ENCODE data around the gene TPT1.

Gene TPT1

DNA sequence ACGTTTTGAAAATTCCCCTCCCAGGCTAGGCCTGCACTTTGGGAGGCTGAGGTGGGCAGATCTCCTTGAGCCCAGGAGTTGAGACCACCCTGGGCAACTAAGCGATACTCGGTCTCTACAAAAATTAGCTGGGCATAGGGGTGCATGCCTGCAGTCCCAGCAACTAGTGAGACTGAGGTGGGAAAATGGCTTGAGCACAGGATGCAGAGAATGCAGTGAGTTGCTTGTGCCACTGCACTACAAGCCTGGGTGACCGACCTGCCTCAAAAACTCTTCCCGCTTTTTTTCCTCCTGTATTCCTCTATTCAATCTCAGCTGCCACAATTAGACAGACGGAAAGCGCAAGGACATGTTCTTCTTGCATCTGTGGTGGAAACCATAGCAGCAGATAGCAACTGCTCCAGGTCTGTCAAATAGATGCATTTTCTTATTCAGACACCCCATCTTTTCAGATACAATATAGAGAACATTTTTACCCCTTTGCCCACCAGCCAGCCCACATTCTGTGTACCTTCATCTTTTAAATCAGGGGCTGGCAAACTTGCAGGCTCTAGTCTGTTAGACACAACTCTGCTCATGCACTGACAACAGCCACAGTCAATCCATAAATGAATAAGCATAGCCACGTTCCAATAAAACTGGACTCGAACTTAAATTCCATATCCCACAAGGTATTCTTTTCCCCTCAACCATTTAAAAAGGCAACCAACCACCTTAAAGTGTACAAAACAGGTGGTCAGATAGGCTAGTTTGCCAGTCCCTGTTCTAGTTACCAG is 4.8 kb downstream of the TPT1 start:
- no peak for DNase-seq (ENCODE audit: extremely low read depth in 1 of 2, low read depth in 1 of 2)

- DNase-seq (ENCODE audit: extremely low read depth in 1 of 2, low read depth in 1 of 2), result no peak
Measured at GRCh38 chr13:45335397-45336024, 5.5 kb downstream of the TPT1 start.

DNA sequence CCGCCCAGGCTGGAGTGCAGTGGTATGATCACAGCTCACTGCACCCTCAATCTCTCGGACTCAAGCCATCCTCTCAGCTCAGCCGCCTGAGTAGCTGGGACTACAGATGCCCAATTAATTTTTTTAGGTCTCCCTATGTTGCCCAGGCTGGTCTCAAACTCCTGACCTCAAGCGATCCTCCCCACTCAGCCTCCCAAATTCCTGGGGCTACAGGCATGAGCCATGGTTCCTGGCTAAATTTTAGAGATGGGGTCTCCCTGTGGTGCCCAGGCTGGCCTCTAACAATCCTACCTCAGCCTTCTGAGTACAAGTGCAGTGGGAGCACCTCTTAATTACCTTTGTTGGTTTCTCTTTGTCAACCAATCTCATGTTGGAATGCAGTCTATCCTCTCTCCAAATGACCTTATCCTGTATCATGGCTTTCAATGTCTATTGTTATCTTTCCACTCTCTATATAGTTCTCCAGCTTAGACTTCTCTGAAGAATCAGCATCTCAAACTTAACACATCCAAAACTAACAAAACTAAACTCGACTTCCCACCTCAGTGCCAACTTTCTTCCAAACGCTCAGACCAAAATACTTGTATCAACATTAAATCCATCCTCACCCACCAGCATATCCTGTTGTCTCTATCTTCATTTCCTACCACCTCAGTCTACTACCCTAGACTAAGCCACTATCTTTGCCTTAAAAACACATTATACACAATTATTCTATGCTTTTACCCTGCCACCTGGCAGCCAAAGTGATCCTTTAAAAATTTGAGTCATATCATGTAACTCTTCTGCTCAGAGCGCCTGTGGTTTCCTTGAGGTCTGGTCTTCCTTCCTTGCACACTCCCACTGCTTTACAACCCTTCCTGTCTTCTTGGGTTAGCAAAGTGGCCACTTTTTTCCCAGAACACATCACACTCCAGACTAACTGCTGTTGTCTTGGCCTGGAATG is 6.7 kb downstream of the TPT1 start:
- no peak for DNase-seq (ENCODE audit: extremely low read depth in 1 of 2, low read depth in 1 of 2)

DNA sequence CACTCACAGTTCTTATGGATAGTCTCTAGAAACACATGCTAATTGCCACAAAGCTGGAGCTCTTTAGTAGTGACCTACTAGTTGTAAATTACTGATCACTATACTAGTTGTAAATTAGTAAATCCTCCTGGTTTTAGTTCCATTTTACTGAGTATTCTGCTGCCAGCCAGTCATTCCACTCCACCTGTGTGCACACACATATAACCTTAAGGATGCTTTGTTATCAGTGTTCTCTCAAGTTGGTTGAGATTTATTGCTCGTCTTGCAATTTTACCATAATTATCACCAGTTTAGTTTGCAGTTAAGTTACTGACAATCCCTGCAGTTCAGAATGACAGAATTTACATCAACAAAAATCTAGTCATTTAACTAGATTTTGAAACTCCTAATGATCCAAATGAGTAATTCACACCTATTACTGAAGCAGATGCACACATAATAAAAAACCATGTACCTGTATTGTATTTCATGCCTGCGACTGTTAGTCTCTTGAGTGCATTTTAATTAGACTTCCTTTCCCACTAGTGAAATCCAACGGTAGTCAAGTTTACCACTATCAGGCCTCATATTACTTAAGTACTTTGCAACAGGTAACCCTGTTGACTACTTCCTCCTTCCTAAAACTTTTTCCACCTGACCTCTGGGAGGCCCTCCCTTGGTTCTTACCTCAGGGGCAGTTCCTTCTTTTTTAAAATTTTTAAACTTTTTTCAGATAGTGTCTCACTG is 7.6 kb downstream of the TPT1 start:
- no peak for DNase-seq (ENCODE audit: extremely low read depth in 1 of 2, low read depth in 1 of 2)

GRCh38 chr13:45332831-45333219 is 8.2 kb downstream of the TPT1 start:
- no peak for DNase-seq (ENCODE audit: extremely low read depth in 1 of 2, low read depth in 1 of 2)

DNA sequence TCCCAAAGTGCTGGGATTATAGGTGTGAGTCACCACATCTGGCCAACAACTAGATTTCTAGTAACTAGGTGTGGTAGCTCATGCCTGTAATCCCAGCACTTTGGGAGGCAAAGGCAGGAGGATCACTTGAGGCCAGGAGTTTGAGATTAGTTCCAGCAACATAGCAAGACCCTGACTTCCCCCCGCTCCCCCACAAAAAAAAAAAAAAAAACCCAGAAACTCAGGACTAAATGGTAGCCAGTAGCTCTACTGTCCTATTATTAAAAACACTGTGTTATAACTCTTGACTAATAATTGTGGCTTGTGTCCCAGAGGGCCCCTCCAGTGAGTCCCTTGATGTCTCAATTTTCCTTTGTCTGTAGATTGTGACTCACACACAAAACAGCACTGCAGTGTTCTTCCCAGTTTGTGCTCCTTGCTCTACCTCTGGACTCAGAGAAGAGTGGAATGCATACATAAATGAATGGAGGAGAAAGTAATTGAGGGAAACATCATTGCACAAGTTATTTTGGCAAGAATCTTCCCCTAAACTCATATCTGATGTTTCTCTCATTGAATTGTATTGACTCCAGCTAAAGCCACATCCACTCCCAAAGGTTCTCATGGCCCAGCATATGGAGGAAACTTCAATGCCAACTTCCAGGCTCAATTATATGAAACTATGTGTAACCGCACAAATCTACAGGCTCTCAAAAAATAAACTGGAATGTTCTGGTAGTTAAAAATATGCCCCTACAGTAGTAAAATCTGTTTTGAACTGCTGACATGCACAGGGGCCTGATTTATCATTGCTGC is 8.8 kb downstream of the TPT1 start:
- DNase-seq (ENCODE audit: extremely low read depth in 1 of 2, low read depth in 1 of 2), result no peak

DNA sequence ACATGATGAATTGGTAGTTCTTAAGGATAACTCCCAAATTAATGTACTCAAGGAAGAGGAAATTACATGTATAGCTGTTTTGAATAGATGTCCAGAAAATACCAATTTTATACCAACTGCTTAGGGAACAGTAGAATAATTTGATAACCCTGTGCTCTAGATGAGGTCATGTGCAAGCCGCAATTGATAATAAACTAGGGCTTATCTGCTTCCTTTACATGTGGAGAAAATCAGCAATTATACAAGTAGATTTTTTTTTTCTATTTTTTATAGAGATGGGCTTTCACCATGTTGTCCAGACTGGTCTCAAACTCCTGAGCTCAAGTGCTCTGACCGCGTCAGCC is 9.3 kb downstream of the TPT1 start:
- no peak for DNase-seq (ENCODE audit: extremely low read depth in 1 of 2, low read depth in 1 of 2)

- no peak for DNase-seq (ENCODE audit: extremely low read depth in 1 of 2, low read depth in 1 of 2)
Measured at GRCh38 chr13:45331123-45331619, 9.8 kb downstream of the TPT1 start.

DNA sequence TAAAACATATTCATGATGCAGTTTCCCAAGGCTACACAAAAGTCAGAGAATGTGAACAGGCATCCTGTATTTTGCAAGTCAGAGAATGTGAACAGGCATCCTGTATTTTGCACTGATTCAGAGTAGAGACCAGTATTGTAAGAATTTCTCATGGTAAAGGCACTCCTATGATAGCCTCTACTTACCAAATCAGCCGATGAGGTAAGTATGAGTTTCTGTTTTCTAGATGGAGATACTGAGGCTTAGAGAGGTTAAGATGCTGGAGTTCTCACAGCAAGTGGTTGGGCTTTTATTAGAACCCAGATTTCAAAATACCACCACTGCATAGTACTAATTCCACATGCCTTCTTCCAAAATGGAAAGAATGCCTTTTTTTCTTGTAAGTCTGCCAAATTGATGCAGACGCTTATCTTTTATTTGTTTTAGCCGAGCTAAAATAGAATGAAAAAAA is 12.3 kb downstream of the TPT1 start:
- no peak for DNase-seq (ENCODE audit: extremely low read depth in 1 of 2, low read depth in 1 of 2)

- no peak for DNase-seq (ENCODE audit: extremely low read depth in 1 of 2, low read depth in 1 of 2)
Measured at GRCh38 chr13:45327253-45327955, 13.6 kb downstream of the TPT1 start.

- DNase-seq (ENCODE audit: extremely low read depth in 1 of 2, low read depth in 1 of 2), result no peak
Measured at GRCh38 chr13:45325806-45326205, 15.2 kb downstream of the TPT1 start.

GRCh38 chr13:45320876-45321629 is 19.9 kb downstream of the TPT1 start:
- no peak for DNase-seq (ENCODE audit: extremely low read depth in 1 of 2, low read depth in 1 of 2)

GRCh38 chr13:45316996-45317395 is 24.0 kb downstream of the TPT1 start:
- DNase-seq (ENCODE audit: extremely low read depth in 1 of 2, low read depth in 1 of 2), result no peak

GRCh38 chr13:45316338-45316737 is 24.6 kb downstream of the TPT1 start:
- no peak for DNase-seq (ENCODE audit: extremely low read depth in 1 of 2, low read depth in 1 of 2)

- no peak for DNase-seq (ENCODE audit: extremely low read depth in 1 of 2, low read depth in 1 of 2)
Measured at GRCh38 chr13:45315520-45316167, 25.3 kb downstream of the TPT1 start.

DNA sequence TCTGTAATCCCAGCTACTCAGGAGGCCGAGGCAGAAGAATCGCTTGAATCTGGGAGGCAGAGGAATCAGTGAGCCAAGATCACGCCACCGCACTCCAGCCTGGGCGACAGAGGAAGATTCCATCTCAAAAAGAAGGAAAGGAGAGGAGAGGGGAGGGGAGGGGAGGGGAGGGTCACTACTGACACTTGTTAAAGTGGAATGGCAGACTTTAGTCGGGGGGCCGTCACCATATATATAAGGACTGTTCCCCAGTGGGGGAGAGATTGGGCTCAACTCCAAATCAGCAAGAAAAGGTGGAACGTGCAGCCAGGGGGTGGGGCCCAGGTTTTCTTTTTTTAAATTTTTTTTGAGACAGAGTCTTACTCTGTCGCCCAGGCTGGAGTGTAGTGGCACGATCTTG is 26.2 kb downstream of the TPT1 start:
- DNase-seq (ENCODE audit: extremely low read depth in 1 of 2, low read depth in 1 of 2), result no peak

- DNase-seq (ENCODE audit: extremely low read depth in 1 of 2, low read depth in 1 of 2), result no peak
Measured at GRCh38 chr13:45310341-45311131, 30.4 kb downstream of the TPT1 start.
